Measurements from ENCODE around the gene P2RX7.

The P2RX7 gene

DNA sequence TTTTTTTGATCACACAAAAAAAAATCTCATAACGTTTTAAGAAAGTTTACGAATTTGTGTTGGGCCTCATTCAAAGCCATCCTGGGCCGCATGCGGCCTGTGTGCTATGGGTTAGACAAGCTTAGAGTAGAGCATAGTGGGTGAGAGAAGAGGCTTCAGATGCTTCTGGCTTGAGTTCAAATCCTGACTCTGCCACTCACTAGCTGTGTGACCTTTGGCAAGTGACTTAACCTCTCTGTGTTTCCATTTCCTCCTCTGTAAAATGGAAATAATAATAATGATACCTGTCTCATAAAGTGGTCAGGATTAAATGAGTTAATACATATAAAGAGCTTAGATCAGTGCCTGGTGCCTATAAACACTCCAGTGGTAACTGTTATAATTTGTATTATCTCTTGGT, 83.4 kb downstream of the P2RX7 start:
- no peak for TF ChIP-seq CTCF (IDR thresholded peaks at IDR 0.05)
- peaks cover 4% of the 10 kb centered on the region for H3K36me3 ChIP-seq
- H3K9me3 ChIP-seq = no peaks in the 10 kb centered on the region
- H3K4me1 ChIP-seq (ENCODE audit: control insufficient read depth in 1 of 2, insufficient read depth in 1 of 2, low read depth in 1 of 2, low read length in 1 of 2) = peaks cover 7 to 10% of the 10 kb centered on the region in 2 experiments
- H3K27ac ChIP-seq = no peak overlapping the region
- no peaks in the 10 kb centered on the region for H3K27me3 ChIP-seq
- no peak overlapping the region for H3K4me3 ChIP-seq (ENCODE audit: low read depth in 1 of 2, low read length in 1 of 2)

GRCh38 chr12:121217063-121217462, 84.4 kb downstream of the P2RX7 start:
- Histone ChIP-seq H3K4me1 (ENCODE audit: control insufficient read depth in 1 of 2, insufficient read depth in 1 of 2, low read depth in 1 of 2, low read length in 1 of 2) (peaks cover 7 to 10% of the 10 kb centered on the region in 2 experiments), H3K36me3 (peaks cover 4% of the 10 kb centered on the region)

GRCh38 chr12:121217761-121218160, 85.1 kb downstream of the P2RX7 start:
- Histone ChIP-seq H3K27ac (no peak overlapping the region), H3K36me3 (peaks cover 4% of the 10 kb centered on the region), H3K9me3 (no peaks in the 10 kb centered on the region), H3K27me3 (no peaks in the 10 kb centered on the region), H3K4me1 (ENCODE audit: control insufficient read depth in 1 of 2, insufficient read depth in 1 of 2, low read depth in 1 of 2, low read length in 1 of 2) (peaks cover 7 to 10% of the 10 kb centered on the region in 2 experiments), H3K4me3 (ENCODE audit: low read depth in 1 of 2, low read length in 1 of 2) (no peak overlapping the region)
- TF ChIP-seq CTCF (IDR thresholded peaks at IDR 0.05) = no peak

More at GRCh38 chr12:121217063-121217462, 84.4 kb downstream of the P2RX7 start:
- Histone ChIP-seq H3K9me3 (no peaks in the 10 kb centered on the region), H3K27me3 (no peaks in the 10 kb centered on the region), H3K4me3 (ENCODE audit: low read depth in 1 of 2, low read length in 1 of 2) (no peak overlapping the region), H3K27ac (no peak overlapping the region)
- no peak for TF ChIP-seq CTCF (IDR thresholded peaks at IDR 0.05)

DNA sequence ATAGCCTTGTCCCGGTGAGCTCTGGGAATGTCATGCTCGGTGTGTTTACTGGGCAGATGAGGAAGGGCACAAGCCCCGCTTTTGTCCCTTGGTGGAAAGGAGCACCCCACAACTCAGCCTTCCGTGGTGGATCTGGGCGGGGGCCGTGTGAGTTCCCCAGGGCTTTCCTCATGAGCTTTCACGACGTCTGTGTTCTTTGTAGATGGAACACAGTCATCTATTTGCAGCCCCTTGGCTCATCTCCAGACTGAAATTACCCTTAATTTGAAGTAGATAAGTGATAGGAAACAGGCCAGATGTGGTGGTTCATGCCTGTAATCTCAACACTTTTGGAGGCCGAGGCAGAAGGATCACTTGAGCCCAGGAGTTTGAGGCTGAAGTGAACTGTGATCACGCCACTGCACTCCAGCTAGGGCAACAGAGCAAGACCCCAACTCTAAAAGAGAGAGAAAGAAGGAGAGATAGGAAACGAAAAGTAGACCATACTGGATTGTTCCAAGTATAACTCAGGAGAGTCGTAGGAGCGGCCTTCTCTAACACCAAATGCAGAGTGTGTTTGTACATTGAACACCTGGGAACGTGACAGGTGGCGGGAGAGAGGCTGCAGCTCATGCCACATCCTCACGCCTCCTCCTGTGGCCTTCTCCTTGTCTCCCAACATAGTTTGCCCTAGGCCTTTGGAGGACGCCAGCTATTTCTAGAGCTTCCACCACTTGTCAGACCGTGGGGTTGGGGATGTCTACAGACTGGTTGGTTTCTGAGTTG, 86.1 kb downstream of the P2RX7 start:
- no peak overlapping the region for H3K4me3 ChIP-seq (ENCODE audit: low read depth in 1 of 2, low read length in 1 of 2)
- no peak for TF ChIP-seq CTCF (IDR thresholded peaks at IDR 0.05)
- H3K4me1 ChIP-seq (ENCODE audit: control insufficient read depth in 1 of 2, insufficient read depth in 1 of 2, low read depth in 1 of 2, low read length in 1 of 2) = peaks cover 14 to 20% of the 10 kb centered on the region in 2 experiments
- H3K27me3 ChIP-seq = no peaks in the 10 kb centered on the region
- H3K36me3 ChIP-seq = peaks cover 4% of the 10 kb centered on the region
- no peak overlapping the region for H3K27ac ChIP-seq
- H3K9me3 ChIP-seq = no peaks in the 10 kb centered on the region

DNA sequence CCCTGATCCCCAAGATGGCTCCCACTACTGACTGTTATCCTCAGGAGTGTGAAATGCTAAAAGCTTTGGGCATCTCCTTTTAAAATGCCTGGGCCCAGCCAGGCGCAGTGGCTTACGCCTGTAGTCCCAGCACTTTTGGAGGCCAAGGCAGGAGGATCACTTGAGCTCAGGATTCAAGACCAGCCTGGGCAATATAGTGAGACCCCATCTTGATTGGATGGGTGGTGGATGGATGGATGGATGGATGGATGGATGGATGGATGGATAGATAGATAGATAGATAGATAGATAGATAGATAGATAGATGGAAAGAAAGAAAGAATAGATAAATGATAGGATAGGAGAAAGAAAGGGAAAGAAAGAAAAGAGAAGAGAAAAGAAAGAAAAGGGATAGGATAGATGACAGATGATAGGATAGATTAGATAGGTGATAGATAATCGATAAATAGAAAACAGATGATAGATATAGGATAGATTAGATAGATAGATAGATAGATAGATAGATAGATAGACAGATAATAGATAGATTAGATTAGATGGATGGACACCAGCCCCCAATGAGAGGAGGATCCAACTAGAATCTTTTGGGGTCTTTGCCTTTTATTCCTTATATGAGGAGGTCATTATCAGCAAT, 86.8 kb downstream of the P2RX7 start:
- H3K27ac ChIP-seq = no peak overlapping the region
- no peaks in the 10 kb centered on the region for H3K27me3 ChIP-seq
- peaks cover 10 to 18% of the 10 kb centered on the region in 2 experiments for H3K4me1 ChIP-seq (ENCODE audit: control insufficient read depth in 1 of 2, insufficient read depth in 1 of 2, low read depth in 1 of 2, low read length in 1 of 2)
- TF ChIP-seq CTCF (IDR thresholded peaks at IDR 0.05) = no peak
- H3K4me3 ChIP-seq (ENCODE audit: low read depth in 1 of 2, low read length in 1 of 2) = no peak overlapping the region
- no peaks in the 10 kb centered on the region for H3K9me3 ChIP-seq
- H3K36me3 ChIP-seq = peaks cover 4% of the 10 kb centered on the region
